Hypothalamus (tissue), 51 donors: Measurements from ENCODE around the gene KLHL5.
"Not testable (repeated sequence)": the region's sequence is repeated elsewhere in the genome, so short reads cannot be mapped to it uniquely, and the experiment has no call there.

Experiments
- DNase-seq, 51 donors: peaks; one replicate each; lab custom pipeline; 2025; lab: John Stamatoyannopoulos, UW

The KLHL5 gene

GRCh38 chr4:39062094-39062769 lies at the start of gene KLHL5:
Gene KLHL5, plus strand, starts transcription at chr4:39062232. Its CDS starts 421 bp downstream, at chr4:39062653.
- DNase-seq, result peak in 3 of 51 donors; percentile 11 to 68 (median 20)

GRCh38 chr4:39014028-39014427 lies 48.0 kb upstream of the KLHL5 start:
- DNase-seq, result no peak

- no peak for DNase-seq
Observed at GRCh38 chr4:39020130-39020529, 41.9 kb upstream of the KLHL5 start.

GRCh38 chr4:39021631-39022030 lies 40.4 kb upstream of the KLHL5 start:
- DNase-seq, result no peak

GRCh38 chr4:39022241-39022640 lies 39.8 kb upstream of the KLHL5 start:
- no peak for DNase-seq

GRCh38 chr4:39023059-39023458 lies 39.0 kb upstream of the KLHL5 start:
- no peak for DNase-seq

GRCh38 chr4:39024311-39024865 lies 37.6 kb upstream of the KLHL5 start:
- DNase-seq, result no peak

GRCh38 chr4:39025552-39026085 lies 36.4 kb upstream of the KLHL5 start:
- DNase-seq, result no peak

GRCh38 chr4:39026096-39026495 lies 35.9 kb upstream of the KLHL5 start:
- DNase-seq, result no peak

GRCh38 chr4:39029752-39030694 lies 32.0 kb upstream of the KLHL5 start:
- no peak for DNase-seq

GRCh38 chr4:39030725-39031124 lies 31.3 kb upstream of the KLHL5 start:
- no peak for DNase-seq

GRCh38 chr4:39031590-39032020 lies 30.4 kb upstream of the KLHL5 start:
- not testable (repeated sequence) for DNase-seq

- no peak for DNase-seq
Observed at GRCh38 chr4:39032218-39033085, 29.6 kb upstream of the KLHL5 start, which contains the start of gene TMEM156. Gene TMEM156, minus strand, starts transcription at chr4:39032409. Its CDS starts 96 bp downstream, at chr4:39032313.

- DNase-seq, result no peak
Observed at GRCh38 chr4:39036172-39036571, 25.9 kb upstream of the KLHL5 start.

- DNase-seq, result peak in 1 of 51 donors; percentile 15
Observed at GRCh38 chr4:39037491-39037825, 24.6 kb upstream of the KLHL5 start.

- DNase-seq, result no peak
Observed at GRCh38 chr4:39037941-39038340, 24.1 kb upstream of the KLHL5 start.

- no peak for DNase-seq
Observed at GRCh38 chr4:39039108-39039507, 22.9 kb upstream of the KLHL5 start.

- peak in 16 of 51 donors; percentile 2 to 55 (median 28) for DNase-seq
Observed at GRCh38 chr4:39042366-39042765, 19.7 kb upstream of the KLHL5 start.

GRCh38 chr4:39043058-39043860 lies 18.8 kb upstream of the KLHL5 start:
- DNase-seq, result peak in 2 of 51 donors; percentile 17 to 49
